CD4-positive, alpha-beta T cell treated with Interleukin-6 at 100 ng/mL for 8 hours (primary cell): ENCODE results near the gene ATP11C.
"Not testable (repeated sequence)": the region's sequence is repeated elsewhere in the genome, so short reads cannot be mapped to it uniquely, and the experiment has no call there.

ENCODE experiments used
- DNase-seq: peaks from one replicate; pipeline ENCODE4 v3.0.0-alpha.2; 2020; ENCODE audit warnings: mixed read lengths, low spot score

The ATP11C gene

GRCh38 chrX:139932901-139933796 is at the start of gene ATP11C:
Gene ATP11C, minus strand, starts transcription at chrX:139933053. Its CDS starts 1,011 bp downstream, at chrX:139932042.
- DNase-seq, result peak; percentile 80

- DNase-seq, result no peak
Measured at GRCh38 chrX:139974471-139974870, 41.6 kb upstream of the ATP11C start.

- DNase-seq, result no peak
Measured at GRCh38 chrX:139972629-139973624, 40.1 kb upstream of the ATP11C start.

- no peak for DNase-seq
Measured at GRCh38 chrX:139972113-139972512, 39.3 kb upstream of the ATP11C start.

- DNase-seq, result no peak
Measured at GRCh38 chrX:139971394-139971749, 38.5 kb upstream of the ATP11C start.

- DNase-seq, result no peak
Measured at GRCh38 chrX:139969286-139969685, 36.4 kb upstream of the ATP11C start.

GRCh38 chrX:139967750-139968149 is 34.9 kb upstream of the ATP11C start:
- DNase-seq, result no peak

GRCh38 chrX:139967300-139967699 is 34.4 kb upstream of the ATP11C start:
- no peak for DNase-seq

GRCh38 chrX:139966159-139966558 is 33.3 kb upstream of the ATP11C start:
- DNase-seq, result not testable (repeated sequence)

- no peak for DNase-seq
Measured at GRCh38 chrX:139965421-139965820, 32.6 kb upstream of the ATP11C start, which contains the start of gene CXorf66. Gene CXorf66, minus strand, starts transcription at chrX:139965521. Its CDS starts 25 bp downstream, at chrX:139965496.

GRCh38 chrX:139961091-139961490 is 28.2 kb upstream of the ATP11C start:
- DNase-seq, result not testable (repeated sequence)

- DNase-seq, result no peak
Measured at GRCh38 chrX:139949703-139950102, 16.9 kb upstream of the ATP11C start.

GRCh38 chrX:139945075-139945474 is 12.2 kb upstream of the ATP11C start:
- no peak for DNase-seq

- no peak for DNase-seq
Measured at GRCh38 chrX:139936259-139936658, 3.4 kb upstream of the ATP11C start.

- DNase-seq, result no peak
Measured at GRCh38 chrX:139933904-139934303, 1.1 kb upstream of the ATP11C start.

GRCh38 chrX:139932073-139932900 is 566 bp downstream of the ATP11C start:
- peak; percentile 25 for DNase-seq

- DNase-seq, result no peak
Measured at GRCh38 chrX:139931646-139932072, 1.2 kb downstream of the ATP11C start.

- DNase-seq, result no peak
Measured at GRCh38 chrX:139930916-139931645, 1.8 kb downstream of the ATP11C start.

- no peak for DNase-seq
Measured at GRCh38 chrX:139930401-139930800, 2.5 kb downstream of the ATP11C start.

- no peak for DNase-seq
Measured at GRCh38 chrX:139929876-139930275, 3.0 kb downstream of the ATP11C start.

- no peak for DNase-seq
Measured at GRCh38 chrX:139924696-139925095, 8.2 kb downstream of the ATP11C start.
